ENCODE data around the gene KIF5B. TPM values are rescaled to one million over a fixed set of nuclear protein-coding genes. Genes with fewer than 3 reads are reported as not detected.

The KIF5B gene
- total RNA-seq, 2 experiments from 2014 or later: 73.9 to 75.2 TPM

DNA sequence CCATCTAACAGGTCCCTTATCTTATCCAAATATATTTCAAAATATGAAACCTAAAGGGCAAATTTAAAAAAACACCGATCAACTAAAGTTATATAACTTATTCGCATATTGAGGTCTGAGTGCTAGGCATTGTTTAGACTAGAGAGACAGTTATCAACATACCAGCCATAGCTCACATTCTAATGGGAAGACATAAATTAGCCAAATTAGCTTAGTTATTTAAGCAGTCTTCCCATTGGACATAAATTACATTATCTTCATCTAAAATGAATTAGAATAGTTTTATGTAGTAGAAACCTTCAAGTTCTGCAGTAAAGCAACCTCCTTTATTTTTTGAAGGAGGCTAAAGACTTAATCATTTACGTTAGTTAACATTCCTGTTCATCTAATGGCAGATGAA lies 17.4 kb downstream of the KIF5B start:
- H3K27ac Mint-ChIP-seq: no peak overlapping the region
- POLR2A ChIA-PET: no interaction called here
- no peak for DNase-seq
- H3K4me3 Mint-ChIP-seq: no peak overlapping the region
- no peaks in the 10 kb centered on the region for H3K27me3 Mint-ChIP-seq
- intact Hi-C loops (cut with micrococcal nuclease): no loop called here
- peaks cover 39% of the 10 kb centered on the region for H3K36me3 Mint-ChIP-seq
- CTCF ChIA-PET: no interaction called here
- H3K9me3 Mint-ChIP-seq: no peaks in the 10 kb centered on the region
- H3K4me1 Mint-ChIP-seq (ENCODE audit: low read depth): peaks cover 30% of the 10 kb centered on the region

DNA sequence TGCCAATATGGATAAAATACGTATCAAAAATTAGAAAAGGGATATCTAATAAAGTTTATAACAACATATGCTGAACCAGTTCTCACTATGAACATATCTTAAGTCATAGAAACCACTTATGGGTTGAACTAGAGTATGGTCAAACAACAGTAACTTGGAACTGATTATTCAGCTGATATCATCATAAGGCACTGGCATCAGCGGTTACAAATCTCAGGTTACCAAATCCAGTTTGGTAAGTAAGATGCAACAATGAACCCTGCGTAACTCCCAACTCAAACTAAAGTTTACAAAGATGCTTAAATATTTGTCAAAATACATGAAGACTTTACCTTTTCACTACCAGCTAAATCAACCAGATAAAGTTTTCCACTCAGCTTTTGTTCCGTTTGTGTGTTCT lies 19.3 kb downstream of the KIF5B start:
- H3K27ac Mint-ChIP-seq: no peak overlapping the region
- no peaks in the 10 kb centered on the region for H3K9me3 Mint-ChIP-seq
- peaks cover 16% of the 10 kb centered on the region for H3K4me1 Mint-ChIP-seq (ENCODE audit: low read depth)
- H3K4me3 Mint-ChIP-seq: no peak overlapping the region
- no peaks in the 10 kb centered on the region for H3K27me3 Mint-ChIP-seq
- intact Hi-C loops (cut with micrococcal nuclease): no loop called here
- POLR2A ChIA-PET: no interaction called here
- no peak for DNase-seq
- peaks cover 51% of the 10 kb centered on the region for H3K36me3 Mint-ChIP-seq
- CTCF ChIA-PET: interaction anchor here (0.9 to 1.1 kb wide), 2 partner anchors 175 to 309 kb away, joined by 3 read pairs; no protein-coding TSS in a partner anchor

GRCh38 chr10:32035038-32035437 lies 21.2 kb downstream of the KIF5B start:
- intact Hi-C loops (cut with micrococcal nuclease): no loop called here
- no peaks in the 10 kb centered on the region for H3K9me3 Mint-ChIP-seq
- CTCF ChIA-PET: interaction anchor here (1.4 kb wide), 1 partner anchor 29 kb away, joined by 3 read pairs; no protein-coding TSS in a partner anchor
- H3K27me3 Mint-ChIP-seq: no peaks in the 10 kb centered on the region
- H3K4me1 Mint-ChIP-seq (ENCODE audit: low read depth): peaks cover 13% of the 10 kb centered on the region
- H3K27ac Mint-ChIP-seq: no peak overlapping the region
- H3K36me3 Mint-ChIP-seq: peaks cover 59% of the 10 kb centered on the region
- no peak overlapping the region for H3K4me3 Mint-ChIP-seq
- DNase-seq: no peak
- POLR2A ChIA-PET: interaction anchor here (1.4 kb wide), 1 partner anchor 31 kb away, joined by 3 read pairs; no protein-coding TSS in a partner anchor

- Mint-ChIP-seq H3K4me3 (no peak overlapping the region), H3K36me3 (peaks cover 63% of the 10 kb centered on the region), H3K27ac (no peak overlapping the region), H3K4me1 (ENCODE audit: low read depth) (peaks cover 8% of the 10 kb centered on the region), H3K27me3 (no peaks in the 10 kb centered on the region), H3K9me3 (no peaks in the 10 kb centered on the region)
- ChIA-PET CTCF (no interaction called here), POLR2A (no interaction called here)
- no peak for DNase-seq
- intact Hi-C loops (cut with micrococcal nuclease): no loop called here
Observed at GRCh38 chr10:32033171-32033570, 23.1 kb downstream of the KIF5B start.

DNA sequence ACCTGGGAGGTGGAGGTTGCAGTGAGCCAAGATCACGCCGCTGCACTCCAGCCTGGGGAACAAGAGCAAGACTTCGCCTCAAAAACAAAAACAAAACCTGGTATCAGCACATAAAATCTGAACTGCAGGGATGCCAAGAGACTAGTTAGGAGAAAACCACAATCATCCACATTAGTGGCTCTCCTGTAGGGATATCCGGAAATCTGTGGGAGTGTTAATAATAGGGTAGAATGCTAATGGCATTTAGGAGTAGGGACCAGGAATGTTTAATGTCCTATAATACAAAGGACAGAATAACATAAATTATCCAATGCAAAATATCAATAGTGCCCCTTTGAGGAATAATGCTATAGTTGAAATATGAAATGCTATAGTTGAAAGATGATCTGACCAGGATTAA lies 24.3 kb downstream of the KIF5B start:
- Mint-ChIP-seq H3K36me3 (peaks cover 64% of the 10 kb centered on the region), H3K4me1 (ENCODE audit: low read depth) (peaks cover 8% of the 10 kb centered on the region), H3K27me3 (no peaks in the 10 kb centered on the region), H3K27ac (no peak overlapping the region), H3K4me3 (no peak overlapping the region), H3K9me3 (no peaks in the 10 kb centered on the region)
- CTCF ChIA-PET: no interaction called here
- POLR2A ChIA-PET: no interaction called here
- intact Hi-C loops (cut with micrococcal nuclease): no loop called here
- no peak for DNase-seq

DNA sequence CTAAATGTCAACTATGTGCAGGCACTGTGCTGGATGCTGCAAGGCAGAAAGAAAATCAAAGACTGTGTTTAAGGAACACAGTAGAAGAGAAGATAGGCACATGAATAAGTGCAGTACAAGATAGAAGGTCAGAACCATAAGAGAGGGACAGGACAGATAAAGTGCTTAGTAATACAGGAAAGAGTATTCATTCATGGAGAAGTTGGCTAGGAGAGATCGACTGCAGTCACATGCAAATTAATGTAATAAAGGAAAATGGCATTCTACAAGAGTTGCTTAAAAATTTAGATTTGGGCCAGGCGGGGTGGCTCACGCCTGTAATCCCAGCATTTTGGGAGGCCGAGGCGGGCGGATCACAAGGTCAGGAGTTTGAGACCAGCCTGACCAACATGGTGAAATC lies 24.8 kb downstream of the KIF5B start:
- Mint-ChIP-seq H3K9me3 (no peaks in the 10 kb centered on the region), H3K27me3 (no peaks in the 10 kb centered on the region), H3K4me1 (ENCODE audit: low read depth) (peaks cover 8% of the 10 kb centered on the region), H3K4me3 (no peak overlapping the region), H3K27ac (no peak overlapping the region), H3K36me3 (peaks cover 66% of the 10 kb centered on the region)
- DNase-seq: no peak
- CTCF ChIA-PET: no interaction called here
- POLR2A ChIA-PET: no interaction called here
- intact Hi-C loops (cut with micrococcal nuclease): no loop called here

- Mint-ChIP-seq H3K36me3 (peaks cover 58% of the 10 kb centered on the region), H3K4me1 (ENCODE audit: low read depth) (peaks cover 8% of the 10 kb centered on the region), H3K4me3 (no peak overlapping the region), H3K27ac (no peak overlapping the region), H3K27me3 (no peaks in the 10 kb centered on the region), H3K9me3 (no peaks in the 10 kb centered on the region)
- intact Hi-C loops (cut with micrococcal nuclease): no loop called here
- POLR2A ChIA-PET: no interaction called here
- CTCF ChIA-PET: no interaction called here
- no peak for DNase-seq
Observed at GRCh38 chr10:32028710-32029109, 27.5 kb downstream of the KIF5B start.

DNA sequence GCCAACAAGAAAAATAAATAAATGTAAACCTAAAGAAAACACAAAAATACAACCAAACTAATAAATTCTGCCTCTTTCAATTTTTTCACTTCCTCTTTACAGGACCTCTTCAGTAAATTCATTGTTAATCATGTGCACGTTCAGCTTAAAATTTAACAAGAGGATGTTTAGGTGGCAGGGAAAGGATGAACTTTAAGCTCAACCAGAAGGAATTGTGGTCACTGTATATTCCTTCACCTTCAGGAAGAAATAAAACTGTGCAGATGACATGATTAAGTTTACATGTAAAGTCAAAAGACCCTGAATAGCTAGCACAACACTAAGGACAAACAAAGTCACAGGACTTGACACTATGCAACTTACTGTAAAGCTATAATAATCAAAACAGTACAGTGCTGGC lies 33.0 kb downstream of the KIF5B start:
- POLR2A ChIA-PET: no interaction called here
- Mint-ChIP-seq H3K9me3 (no peaks in the 10 kb centered on the region), H3K4me1 (ENCODE audit: low read depth) (no peaks in the 10 kb centered on the region), H3K27ac (peak overlapping the region; percentile 7), H3K36me3 (peaks cover 50% of the 10 kb centered on the region), H3K27me3 (no peaks in the 10 kb centered on the region), H3K4me3 (no peak overlapping the region)
- intact Hi-C loops (cut with micrococcal nuclease): no loop called here
- CTCF ChIA-PET: no interaction called here
- no peak for DNase-seq

GRCh38 chr10:32017044-32017443 lies 39.2 kb downstream of the KIF5B start:
- Mint-ChIP-seq H3K4me1 (ENCODE audit: low read depth) (no peaks in the 10 kb centered on the region), H3K9me3 (no peaks in the 10 kb centered on the region), H3K4me3 (no peak overlapping the region), H3K27me3 (no peaks in the 10 kb centered on the region), H3K27ac (no peak overlapping the region), H3K36me3 (peaks cover 44% of the 10 kb centered on the region)
- ChIA-PET CTCF (no interaction called here), POLR2A (interaction anchor here (0.6 kb wide), 1 partner anchor 10 kb away, joined by 3 read pairs; no protein-coding TSS in a partner anchor)
- DNase-seq: no peak
- intact Hi-C loops (cut with micrococcal nuclease): no loop called here

- H3K4me1 Mint-ChIP-seq (ENCODE audit: low read depth): no peaks in the 10 kb centered on the region
- H3K9me3 Mint-ChIP-seq: no peaks in the 10 kb centered on the region
- H3K27ac Mint-ChIP-seq: no peak overlapping the region
- peaks cover 38% of the 10 kb centered on the region for H3K36me3 Mint-ChIP-seq
- intact Hi-C loops (cut with micrococcal nuclease): no loop called here
- no peaks in the 10 kb centered on the region for H3K27me3 Mint-ChIP-seq
- H3K4me3 Mint-ChIP-seq: no peak overlapping the region
- POLR2A ChIA-PET: no interaction called here
- DNase-seq: no peak
- CTCF ChIA-PET: interaction anchor here (0.7 kb wide), 1 partner anchor 153 kb away, joined by 3 read pairs; no protein-coding TSS in a partner anchor
Observed at GRCh38 chr10:32015386-32015785, 40.8 kb downstream of the KIF5B start.

DNA sequence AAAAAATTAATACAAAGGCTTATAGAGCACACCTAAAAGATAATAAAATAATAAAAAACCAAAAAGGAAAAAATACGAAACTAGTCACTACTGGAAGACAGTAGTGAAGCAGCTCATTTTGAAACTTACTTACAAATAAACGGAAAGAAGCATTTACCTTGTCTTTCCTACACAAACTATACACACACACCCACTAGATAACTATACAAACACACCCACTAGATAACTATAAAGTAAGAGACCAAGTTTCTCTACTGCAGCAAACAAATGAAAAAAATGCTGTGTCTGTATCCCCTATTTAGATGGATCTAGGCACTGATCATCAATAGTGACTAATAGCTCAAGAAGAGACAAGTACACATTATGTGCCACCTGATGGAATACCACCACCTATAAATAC lies 49.2 kb downstream of the KIF5B start:
- intact Hi-C loops (cut with micrococcal nuclease): loop anchor here (5.0 kb wide), 1 partner anchor 45 kb away; no protein-coding TSS in a partner anchor
- Mint-ChIP-seq H3K4me1 (ENCODE audit: low read depth) (peaks cover 4% of the 10 kb centered on the region), H3K27ac (peak overlapping the region; percentile 45), H3K27me3 (no peaks in the 10 kb centered on the region), H3K4me3 (no peak overlapping the region), H3K9me3 (no peaks in the 10 kb centered on the region), H3K36me3 (peaks cover 8% of the 10 kb centered on the region)
- CTCF ChIA-PET: interaction anchor here (8.1 kb wide), 1 partner anchor 146 kb away, joined by 77 read pairs; no protein-coding TSS in a partner anchor
- POLR2A ChIA-PET: interaction anchor here (0.6 to 0.9 kb wide), 2 partner anchors 10 to 11 kb away, joined by 3 read pairs; no protein-coding TSS in a partner anchor
- DNase-seq: no peak

DNA sequence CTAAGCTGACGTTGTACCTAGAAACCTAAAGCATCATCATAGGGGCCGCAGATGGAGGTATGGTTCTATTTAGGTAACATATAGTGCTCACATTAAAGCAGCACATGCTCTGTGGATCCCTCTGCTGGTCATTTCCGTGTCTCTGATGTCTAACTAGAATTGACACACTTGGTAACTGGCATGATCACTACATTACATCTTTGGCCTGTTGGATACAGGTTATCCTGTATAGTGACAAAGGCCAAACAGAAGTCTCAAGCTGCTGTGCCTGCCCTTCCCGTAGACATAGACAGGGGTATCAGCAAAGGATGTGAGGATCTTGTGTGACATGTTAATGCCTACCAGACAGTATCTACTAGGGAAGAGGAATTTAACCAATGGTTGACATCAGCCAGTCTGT lies 51.2 kb downstream of the KIF5B start:
- ChIA-PET CTCF (interaction anchor here (0.7 to 8.1 kb wide), 8 partner anchors 13 to 530 kb away, joined by 3 to 77 read pairs (median 3); partner anchors contain the start of gene KIF5B), POLR2A (interaction anchor here (0.8 kb wide), 1 partner anchor 29 kb away, joined by 3 read pairs; no protein-coding TSS in a partner anchor)
- no peaks in the 10 kb centered on the region for H3K9me3 Mint-ChIP-seq
- H3K36me3 Mint-ChIP-seq: peaks cover 5% of the 10 kb centered on the region
- H3K4me1 Mint-ChIP-seq (ENCODE audit: low read depth): peaks cover 4% of the 10 kb centered on the region
- no peaks in the 10 kb centered on the region for H3K27me3 Mint-ChIP-seq
- intact Hi-C loops (cut with micrococcal nuclease): loop anchor here (1.0 to 5.0 kb wide), 3 partner anchors 47 to 143 kb away; no protein-coding TSS in a partner anchor
- peak; percentile 38 for DNase-seq
- H3K4me3 Mint-ChIP-seq: no peak overlapping the region
- no peak overlapping the region for H3K27ac Mint-ChIP-seq

DNA sequence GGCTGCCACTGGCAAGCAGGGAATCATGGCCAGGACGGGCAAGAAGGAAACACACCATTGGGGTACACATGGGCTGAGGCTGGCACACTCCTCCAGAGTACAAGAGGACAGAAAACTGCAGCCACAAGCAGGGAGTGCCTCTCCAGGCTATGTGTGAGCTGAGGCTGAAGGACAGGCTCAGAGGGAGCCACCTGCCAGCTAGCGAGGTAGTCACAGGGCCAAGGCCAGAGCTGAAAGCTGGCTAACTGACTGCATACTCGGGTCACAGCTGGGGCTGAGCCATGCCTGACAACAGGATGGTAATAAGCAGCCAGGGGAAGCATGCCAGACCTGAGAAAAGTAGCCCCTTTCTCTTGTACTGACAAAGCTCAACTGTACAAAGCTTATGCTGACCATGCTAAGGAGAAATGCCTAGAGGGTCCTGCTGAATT lies 52.0 kb downstream of the KIF5B start:
- Mint-ChIP-seq H3K36me3 (peaks cover 4% of the 10 kb centered on the region), H3K4me1 (ENCODE audit: low read depth) (peaks cover 4% of the 10 kb centered on the region), H3K27ac (no peak overlapping the region), H3K9me3 (no peaks in the 10 kb centered on the region), H3K4me3 (no peak overlapping the region), H3K27me3 (no peaks in the 10 kb centered on the region)
- DNase-seq: no peak
- POLR2A ChIA-PET: interaction anchor here (0.8 kb wide), 1 partner anchor 30 kb away, joined by 3 read pairs; no protein-coding TSS in a partner anchor
- CTCF ChIA-PET: interaction anchor here (1.0 to 8.1 kb wide), 4 partner anchors 14 to 143 kb away, joined by 3 to 77 read pairs (median 3); partner anchors contain the start of gene KIF5B
- intact Hi-C loops (cut with micrococcal nuclease): no loop called here
